ENCODE measurements around the gene DCHS2.

The DCHS2 gene

GRCh38 chr4:154304679-154305078 lies 186.9 kb downstream of the DCHS2 start:
- Histone ChIP-seq H3K36me3 (ENCODE audit: control insufficient read depth, insufficient read depth, low read length) (no peaks in the 10 kb centered on the region), H3K27ac (ENCODE audit: low read depth, low read length) (no peak overlapping the region), H3K4me3 (ENCODE audit: low read depth, low read length) (no peak overlapping the region), H3K9me3 (ENCODE audit: control insufficient read depth, insufficient read depth, low read depth, low read length) (no peaks in the 10 kb centered on the region), H3K4me1 (ENCODE audit: control insufficient read depth, insufficient read depth, low read length) (no peaks in the 10 kb centered on the region), H3K27me3 (ENCODE audit: control insufficient read depth, insufficient read depth, low read length) (no peaks in the 10 kb centered on the region), H3K9ac (ENCODE audit: low read length) (no peak overlapping the region)

GRCh38 chr4:154294652-154295350 lies 196.8 kb downstream of the DCHS2 start:
- no peaks in the 10 kb centered on the region for H3K36me3 ChIP-seq (ENCODE audit: control insufficient read depth, insufficient read depth, low read length)
- H3K4me1 ChIP-seq (ENCODE audit: control insufficient read depth, insufficient read depth, low read length) = no peaks in the 10 kb centered on the region
- H3K27me3 ChIP-seq (ENCODE audit: control insufficient read depth, insufficient read depth, low read length) = no peaks in the 10 kb centered on the region
- H3K9ac ChIP-seq (ENCODE audit: low read length) = no peak overlapping the region
- H3K27ac ChIP-seq (ENCODE audit: low read depth, low read length) = no peak overlapping the region
- no peaks in the 10 kb centered on the region for H3K9me3 ChIP-seq (ENCODE audit: control insufficient read depth, insufficient read depth, low read depth, low read length)
- no peak overlapping the region for H3K4me3 ChIP-seq (ENCODE audit: low read depth, low read length)

GRCh38 chr4:154293427-154293826 lies 198.2 kb downstream of the DCHS2 start:
- no peaks in the 10 kb centered on the region for H3K9me3 ChIP-seq (ENCODE audit: control insufficient read depth, insufficient read depth, low read depth, low read length)
- no peak overlapping the region for H3K4me3 ChIP-seq (ENCODE audit: low read depth, low read length)
- H3K9ac ChIP-seq (ENCODE audit: low read length) = no peak overlapping the region
- no peaks in the 10 kb centered on the region for H3K36me3 ChIP-seq (ENCODE audit: control insufficient read depth, insufficient read depth, low read length)
- H3K27me3 ChIP-seq (ENCODE audit: control insufficient read depth, insufficient read depth, low read length) = no peaks in the 10 kb centered on the region
- H3K27ac ChIP-seq (ENCODE audit: low read depth, low read length) = no peak overlapping the region
- H3K4me1 ChIP-seq (ENCODE audit: control insufficient read depth, insufficient read depth, low read length) = no peaks in the 10 kb centered on the region

GRCh38 chr4:154292589-154292988 lies 199.0 kb downstream of the DCHS2 start:
- Histone ChIP-seq H3K27ac (ENCODE audit: low read depth, low read length) (no peak overlapping the region), H3K36me3 (ENCODE audit: control insufficient read depth, insufficient read depth, low read length) (no peaks in the 10 kb centered on the region), H3K4me3 (ENCODE audit: low read depth, low read length) (no peak overlapping the region), H3K4me1 (ENCODE audit: control insufficient read depth, insufficient read depth, low read length) (no peaks in the 10 kb centered on the region), H3K9me3 (ENCODE audit: control insufficient read depth, insufficient read depth, low read depth, low read length) (no peaks in the 10 kb centered on the region), H3K27me3 (ENCODE audit: control insufficient read depth, insufficient read depth, low read length) (no peaks in the 10 kb centered on the region), H3K9ac (ENCODE audit: low read length) (no peak overlapping the region)

- Histone ChIP-seq H3K36me3 (ENCODE audit: control insufficient read depth, insufficient read depth, low read length) (no peaks in the 10 kb centered on the region), H3K9me3 (ENCODE audit: control insufficient read depth, insufficient read depth, low read depth, low read length) (no peaks in the 10 kb centered on the region), H3K27me3 (ENCODE audit: control insufficient read depth, insufficient read depth, low read length) (no peaks in the 10 kb centered on the region), H3K9ac (ENCODE audit: low read length) (no peak overlapping the region), H3K27ac (ENCODE audit: low read depth, low read length) (no peak overlapping the region), H3K4me3 (ENCODE audit: low read depth, low read length) (no peak overlapping the region), H3K4me1 (ENCODE audit: control insufficient read depth, insufficient read depth, low read length) (no peaks in the 10 kb centered on the region; the same call in 1 of the 2 replicates)
These were observed 214.4 kb downstream of the DCHS2 start for GRCh38 chr4:154277172-154277571.

- Histone ChIP-seq H3K36me3 (ENCODE audit: control insufficient read depth, insufficient read depth, low read length) (no peaks in the 10 kb centered on the region), H3K27ac (ENCODE audit: low read depth, low read length) (no peak overlapping the region), H3K27me3 (ENCODE audit: control insufficient read depth, insufficient read depth, low read length) (no peaks in the 10 kb centered on the region), H3K9me3 (ENCODE audit: control insufficient read depth, insufficient read depth, low read depth, low read length) (no peaks in the 10 kb centered on the region), H3K9ac (ENCODE audit: low read length) (no peak overlapping the region), H3K4me3 (ENCODE audit: low read depth, low read length) (no peak overlapping the region), H3K4me1 (ENCODE audit: control insufficient read depth, insufficient read depth, low read length) (no peaks in the 10 kb centered on the region; the same call in 1 of the 2 replicates)
These were observed 215.1 kb downstream of the DCHS2 start for GRCh38 chr4:154276496-154276895.

- no peak overlapping the region for H3K4me3 ChIP-seq (ENCODE audit: low read depth, low read length)
These were observed 236.6 kb downstream of the DCHS2 start for GRCh38 chr4:154254999-154255398.

GRCh38 chr4:154234576-154234975 lies 257.0 kb downstream of the DCHS2 start:
- H3K36me3 ChIP-seq (ENCODE audit: control insufficient read depth, insufficient read depth, low read length) = no peaks in the 10 kb centered on the region
- no peaks in the 10 kb centered on the region for H3K27me3 ChIP-seq (ENCODE audit: control insufficient read depth, insufficient read depth, low read length)
- no peak overlapping the region for H3K27ac ChIP-seq (ENCODE audit: low read depth, low read length)
- no peaks in the 10 kb centered on the region for H3K9me3 ChIP-seq (ENCODE audit: control insufficient read depth, insufficient read depth, low read depth, low read length)
- H3K4me3 ChIP-seq (ENCODE audit: low read depth, low read length) = no peak overlapping the region
- H3K9ac ChIP-seq (ENCODE audit: low read length) = no peak overlapping the region
- H3K4me1 ChIP-seq (ENCODE audit: control insufficient read depth, insufficient read depth, low read length) = no peaks in the 10 kb centered on the region; the same call in 1 of the 2 replicates

More at GRCh38 chr4:154254999-154255398, 236.6 kb downstream of the DCHS2 start:
- no peaks in the 10 kb centered on the region for H3K4me1 ChIP-seq (ENCODE audit: control insufficient read depth, insufficient read depth, low read length)
- no peaks in the 10 kb centered on the region for H3K36me3 ChIP-seq (ENCODE audit: control insufficient read depth, insufficient read depth, low read length)
- H3K9ac ChIP-seq (ENCODE audit: low read length) = no peak overlapping the region
- no peaks in the 10 kb centered on the region for H3K9me3 ChIP-seq (ENCODE audit: control insufficient read depth, insufficient read depth, low read depth, low read length)
- H3K27me3 ChIP-seq (ENCODE audit: control insufficient read depth, insufficient read depth, low read length) = no peaks in the 10 kb centered on the region
- no peak overlapping the region for H3K27ac ChIP-seq (ENCODE audit: low read depth, low read length)

GRCh38 chr4:154231806-154232478 lies 259.7 kb downstream of the DCHS2 start:
- no peak overlapping the region for H3K4me3 ChIP-seq (ENCODE audit: low read depth, low read length)
- H3K27me3 ChIP-seq (ENCODE audit: control insufficient read depth, insufficient read depth, low read length) = no peaks in the 10 kb centered on the region; the same call in 1 of the 2 replicates
- H3K4me1 ChIP-seq (ENCODE audit: control insufficient read depth, insufficient read depth, low read length) = no peaks in the 10 kb centered on the region; the same call in 1 of the 2 replicates
- H3K9ac ChIP-seq (ENCODE audit: low read length) = no peak overlapping the region
- no peaks in the 10 kb centered on the region for H3K36me3 ChIP-seq (ENCODE audit: control insufficient read depth, insufficient read depth, low read length)
- H3K9me3 ChIP-seq (ENCODE audit: control insufficient read depth, insufficient read depth, low read depth, low read length) = no peaks in the 10 kb centered on the region
- no peak overlapping the region for H3K27ac ChIP-seq (ENCODE audit: low read depth, low read length)

GRCh38 chr4:154230723-154231122 lies 260.9 kb downstream of the DCHS2 start:
- H3K27me3 ChIP-seq (ENCODE audit: control insufficient read depth, insufficient read depth, low read length) = no peaks in the 10 kb centered on the region; the same call in 1 of the 2 replicates
- no peaks in the 10 kb centered on the region for H3K9me3 ChIP-seq (ENCODE audit: control insufficient read depth, insufficient read depth, low read depth, low read length)
- H3K4me3 ChIP-seq (ENCODE audit: low read depth, low read length) = no peak overlapping the region
- no peak overlapping the region for H3K27ac ChIP-seq (ENCODE audit: low read depth, low read length)
- no peaks in the 10 kb centered on the region; the same call in 1 of the 2 replicates for H3K4me1 ChIP-seq (ENCODE audit: control insufficient read depth, insufficient read depth, low read length)
- no peaks in the 10 kb centered on the region for H3K36me3 ChIP-seq (ENCODE audit: control insufficient read depth, insufficient read depth, low read length)
- no peak overlapping the region for H3K9ac ChIP-seq (ENCODE audit: low read length)

- H3K36me3 ChIP-seq (ENCODE audit: control insufficient read depth, insufficient read depth, low read length) = no peaks in the 10 kb centered on the region
- H3K27me3 ChIP-seq (ENCODE audit: control insufficient read depth, insufficient read depth, low read length) = no peaks in the 10 kb centered on the region; the same call in 1 of the 2 replicates
- H3K27ac ChIP-seq (ENCODE audit: low read depth, low read length) = no peak overlapping the region
- no peak overlapping the region for H3K4me3 ChIP-seq (ENCODE audit: low read depth, low read length)
- H3K9me3 ChIP-seq (ENCODE audit: control insufficient read depth, insufficient read depth, low read depth, low read length) = no peaks in the 10 kb centered on the region
- H3K4me1 ChIP-seq (ENCODE audit: control insufficient read depth, insufficient read depth, low read length) = no peaks in the 10 kb centered on the region; the same call in 1 of the 2 replicates
- no peak overlapping the region for H3K9ac ChIP-seq (ENCODE audit: low read length)
These were observed 261.5 kb downstream of the DCHS2 start for GRCh38 chr4:154230091-154230490.
